Retinal pigment epithelial cell (primary cell): ENCODE results near the gene BMP2K.

Experiments
- DNase-seq: peaks from one replicate; pipeline ENCODE4 v3.0.0-alpha.2; 2010; ENCODE audit warnings: low read depth
- H3K4me3 ChIP-seq: 2 replicates; pipeline ENCODE4 v1.5.1; 2011; ENCODE audit warnings: mild to moderate bottlenecking, low read length, control low read depth, moderate library complexity
- CTCF ChIP-seq: conservative IDR thresholded peaks from 2 replicates; pipeline ENCODE4 v1.5.1; 2011; ENCODE audit warnings: low read depth, low read length, control low read depth, inconsistent platforms

BMP2K gene

GRCh38 chr4:78756137-78756536 is 20.0 kb upstream of the BMP2K start:
- no peak overlapping the region for H3K4me3 ChIP-seq
- DNase-seq = no peak
- TF ChIP-seq CTCF = no peak

- H3K4me3 ChIP-seq = no peak overlapping the region
- no peak for TF ChIP-seq CTCF
- DNase-seq = no peak
These were observed 19.4 kb upstream of the BMP2K start for GRCh38 chr4:78756776-78757175.

GRCh38 chr4:78757574-78757973 is 18.6 kb upstream of the BMP2K start:
- no peak for TF ChIP-seq CTCF

GRCh38 chr4:78758085-78758484 is 18.1 kb upstream of the BMP2K start:
- no peak for TF ChIP-seq CTCF
- no peak overlapping the region for H3K4me3 ChIP-seq
- no peak for DNase-seq

More at GRCh38 chr4:78757574-78757973, 18.6 kb upstream of the BMP2K start:
- no peak for DNase-seq
- H3K4me3 ChIP-seq = no peak overlapping the region

GRCh38 chr4:78762529-78762928 is 13.6 kb upstream of the BMP2K start:
- no peak for DNase-seq
- H3K4me3 ChIP-seq = no peak overlapping the region
- no peak for TF ChIP-seq CTCF

GRCh38 chr4:78763251-78763650 is 12.9 kb upstream of the BMP2K start:
- no peak for TF ChIP-seq CTCF
- H3K4me3 ChIP-seq = no peak overlapping the region
- DNase-seq = no peak

GRCh38 chr4:78763763-78764387 is 12.3 kb upstream of the BMP2K start:
- no peak overlapping the region for H3K4me3 ChIP-seq
- DNase-seq = no peak
- no peak for TF ChIP-seq CTCF
